Measurements from ENCODE around the gene ZC3H18.

ZC3H18 gene

DNA sequence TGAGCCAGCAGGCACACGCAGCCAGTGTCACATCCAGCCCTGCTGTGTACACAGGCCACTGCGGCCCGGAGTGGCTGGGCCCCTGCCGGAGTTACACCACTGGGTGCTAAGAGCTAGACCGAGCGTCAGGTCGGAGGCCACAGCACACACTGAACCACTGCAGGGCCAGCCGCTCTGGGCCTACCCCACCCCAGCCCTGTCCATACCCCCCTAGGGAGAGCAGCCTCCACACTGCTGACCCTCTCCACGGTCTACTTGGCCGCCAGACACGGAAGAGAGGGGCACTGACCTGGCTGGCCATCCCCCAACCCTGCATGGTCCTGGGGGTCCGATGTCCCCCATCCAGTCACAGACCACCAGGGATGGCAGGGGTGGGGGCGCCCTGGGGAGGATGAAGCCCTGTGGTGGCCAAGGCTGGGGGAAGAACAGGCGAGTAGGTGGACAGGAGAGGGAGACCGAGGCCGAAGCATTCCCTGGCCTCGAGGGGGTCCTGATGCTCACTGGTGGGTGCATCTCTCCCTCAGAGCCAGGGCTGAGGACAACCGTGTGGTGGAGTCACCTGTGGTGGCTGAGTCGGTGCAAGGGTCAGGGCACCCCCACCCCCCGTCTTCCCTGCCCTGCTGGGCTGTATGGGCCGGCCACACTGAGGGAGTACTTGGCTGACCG is 34.9 kb upstream of the ZC3H18 start:
- ChIA-PET CTCF (no interaction called here), POLR2A (no interaction called here)
- TF ChIP-seq, protein P1, sequence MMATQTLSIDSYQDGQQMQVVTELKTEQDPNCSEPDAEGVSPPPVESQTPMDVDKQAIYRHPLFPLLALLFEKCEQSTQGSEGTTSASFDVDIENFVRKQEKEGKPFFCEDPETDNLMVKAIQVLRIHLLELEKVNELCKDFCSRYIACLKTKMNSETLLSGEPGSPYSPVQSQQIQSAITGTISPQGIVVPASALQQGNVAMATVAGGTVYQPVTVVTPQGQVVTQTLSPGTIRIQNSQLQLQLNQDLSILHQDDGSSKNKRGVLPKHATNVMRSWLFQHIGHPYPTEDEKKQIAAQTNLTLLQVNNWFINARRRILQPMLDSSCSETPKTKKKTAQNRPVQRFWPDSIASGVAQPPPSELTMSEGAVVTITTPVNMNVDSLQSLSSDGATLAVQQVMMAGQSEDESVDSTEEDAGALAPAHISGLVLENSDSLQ (IDR thresholded peaks at IDR 0.05) = no peak
- TF ChIP-seq BHLHE40 (IDR thresholded peaks at IDR 0.05; ENCODE audit: borderline replicate concordance) (no peak), ZNF384 (IDR thresholded peaks at IDR 0.05) (no peak), FOXA1 (IDR thresholded peaks at IDR 0.05) (no peak), TARDBP (IDR thresholded peaks at IDR 0.05) (no peak), L3MBTL2 (conservative IDR thresholded peaks at IDR 0.05) (no peak), HDGF (IDR thresholded peaks at IDR 0.05; ENCODE audit: borderline replicate concordance) (no peak), FOXK2 (IDR thresholded peaks at IDR 0.05) (no peak), NFRKB (IDR thresholded peaks at IDR 0.05) (no peak), ARNT (IDR thresholded peaks at IDR 0.05) (no peak), SP1 (IDR thresholded peaks at IDR 0.05) (no peak), LEF1 (IDR thresholded peaks at IDR 0.05; ENCODE audit: borderline replicate concordance) (no peak), CTBP1 (IDR thresholded peaks at IDR 0.05; ENCODE audit: borderline replicate concordance) (no peak), SUZ12 (IDR thresholded peaks at IDR 0.05) (no peak), ELF4 (IDR thresholded peaks at IDR 0.05) (no peak)
- DNase-seq (ENCODE audit: extremely low spot score) = no peak

DNA sequence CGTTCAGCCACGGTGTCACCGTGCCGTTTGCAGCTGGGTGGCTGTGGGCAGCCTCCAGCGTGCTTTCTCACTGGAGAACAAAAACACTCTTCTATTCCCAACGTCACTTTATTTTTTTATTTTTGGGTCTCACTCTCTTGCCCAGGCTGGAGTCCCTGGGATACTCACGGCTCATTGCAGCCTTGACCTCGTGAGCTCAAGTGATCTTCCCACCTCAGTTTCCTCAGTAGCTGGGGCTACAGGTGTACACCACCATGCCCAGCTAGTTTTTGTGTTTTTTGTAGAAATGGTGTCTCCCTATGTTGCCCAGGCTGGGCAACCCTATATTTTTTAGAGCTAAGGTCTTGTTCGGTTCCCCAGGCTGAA is 34.4 kb upstream of the ZC3H18 start:
- no peak for DNase-seq (ENCODE audit: extremely low spot score)
- POLR2A ChIA-PET = interaction anchor here (1.0 kb wide), 1 partner anchor 34 kb away, joined by 4 read pairs; the partner anchor contains the start of gene ZC3H18
- CTCF ChIA-PET = interaction anchor here (0.9 kb wide), 1 partner anchor 23 kb away, joined by 4 read pairs; no protein-coding TSS in a partner anchor
- TF ChIP-seq FOXK2 (IDR thresholded peaks at IDR 0.05) (no peak), TARDBP (IDR thresholded peaks at IDR 0.05) (no peak), HDGF (IDR thresholded peaks at IDR 0.05; ENCODE audit: borderline replicate concordance) (no peak), SUZ12 (IDR thresholded peaks at IDR 0.05) (no peak), ARNT (IDR thresholded peaks at IDR 0.05) (no peak), L3MBTL2 (conservative IDR thresholded peaks at IDR 0.05) (no peak), FOXA1 (IDR thresholded peaks at IDR 0.05) (no peak), BHLHE40 (IDR thresholded peaks at IDR 0.05; ENCODE audit: borderline replicate concordance) (no peak), LEF1 (IDR thresholded peaks at IDR 0.05; ENCODE audit: borderline replicate concordance) (no peak), FOXM1 (IDR thresholded peaks at IDR 0.05; ENCODE audit: borderline replicate concordance) (no peak), CTBP1 (IDR thresholded peaks at IDR 0.05; ENCODE audit: borderline replicate concordance) (no peak), SP1 (IDR thresholded peaks at IDR 0.05) (no peak), ZNF384 (IDR thresholded peaks at IDR 0.05) (no peak)
- TF ChIP-seq, protein P1 (IDR thresholded peaks at IDR 0.05) = no peak

DNA sequence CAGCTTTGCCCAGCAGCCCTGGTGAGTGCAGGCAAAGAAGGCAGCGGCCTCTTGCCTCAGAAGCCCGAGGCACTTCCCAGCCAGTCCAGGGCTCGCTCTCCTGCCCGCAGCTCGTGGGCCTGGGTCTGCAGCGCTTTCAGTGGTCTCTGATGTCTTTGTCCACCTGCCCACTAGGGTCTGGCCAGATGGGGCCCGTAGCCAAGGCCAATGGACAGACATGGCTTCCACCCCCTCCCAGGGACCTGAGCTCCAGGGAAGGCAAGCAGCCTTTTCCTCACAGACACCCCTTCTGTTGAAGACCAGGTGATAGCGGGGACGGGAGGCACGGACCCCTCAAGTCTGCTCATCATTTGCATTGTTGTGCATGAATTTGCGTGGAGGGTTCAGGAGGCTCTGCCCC is 33.7 kb upstream of the ZC3H18 start:
- DNase-seq (ENCODE audit: extremely low spot score) = no peak
- TF ChIP-seq NFRKB (IDR thresholded peaks at IDR 0.05) (no peak), SP1 (IDR thresholded peaks at IDR 0.05) (no peak), ZNF384 (IDR thresholded peaks at IDR 0.05) (no peak), TARDBP (IDR thresholded peaks at IDR 0.05) (no peak), FOXA1 (IDR thresholded peaks at IDR 0.05) (no peak), ARNT (IDR thresholded peaks at IDR 0.05) (no peak), L3MBTL2 (conservative IDR thresholded peaks at IDR 0.05) (no peak), CTBP1 (IDR thresholded peaks at IDR 0.05; ENCODE audit: borderline replicate concordance) (no peak), FOXK2 (IDR thresholded peaks at IDR 0.05) (no peak), LEF1 (IDR thresholded peaks at IDR 0.05; ENCODE audit: borderline replicate concordance) (no peak), SUZ12 (IDR thresholded peaks at IDR 0.05) (no peak)
- TF ChIP-seq, protein P1 (IDR thresholded peaks at IDR 0.05) = no peak
- ChIA-PET CTCF (interaction anchor here (0.9 kb wide), 1 partner anchor 23 kb away, joined by 4 read pairs; no protein-coding TSS in a partner anchor), POLR2A (interaction anchor here (1.0 kb wide), 1 partner anchor 34 kb away, joined by 4 read pairs; the partner anchor contains the start of gene ZC3H18)

DNA sequence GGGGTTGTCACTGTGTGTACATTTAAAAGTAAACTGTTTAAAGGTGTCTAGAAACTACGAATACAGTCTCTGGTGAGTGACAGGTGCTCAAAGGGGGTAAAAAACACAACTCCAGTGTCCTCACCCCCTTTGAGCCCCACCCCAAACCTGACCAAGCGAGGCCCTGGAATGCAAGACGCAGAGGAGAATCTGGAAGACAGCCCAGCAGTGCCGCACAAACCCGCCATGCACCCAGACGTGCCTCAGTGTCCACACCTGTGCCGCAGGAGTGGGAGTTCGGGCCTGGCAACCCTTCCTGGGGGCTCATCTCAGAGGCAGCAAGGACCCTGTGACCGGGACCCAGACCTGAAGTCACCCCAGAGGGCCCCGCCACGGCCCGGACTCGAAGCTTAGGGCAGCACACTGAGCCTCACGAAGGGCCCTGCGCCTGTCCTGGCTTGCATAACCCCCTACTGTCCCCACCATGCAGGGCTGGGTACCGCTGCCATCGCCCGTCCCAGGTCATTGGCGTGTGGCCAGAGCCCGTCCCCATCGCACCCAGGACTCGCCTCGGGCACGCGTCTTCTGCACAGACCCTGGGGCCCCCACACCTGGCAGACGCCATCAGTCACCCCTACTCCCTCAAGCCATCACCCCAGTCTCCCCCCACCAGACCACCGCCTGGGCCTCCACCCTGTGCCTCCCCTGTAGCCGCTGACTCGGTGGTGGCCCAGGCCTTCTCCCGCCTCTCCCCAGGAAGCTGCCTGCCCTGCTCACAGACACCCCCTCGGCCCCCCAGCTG is 33.0 kb upstream of the ZC3H18 start:
- CTCF ChIA-PET = no interaction called here
- POLR2A ChIA-PET = no interaction called here
- TF ChIP-seq FOXK2 (IDR thresholded peaks at IDR 0.05) (no peak), L3MBTL2 (conservative IDR thresholded peaks at IDR 0.05) (no peak), FOXM1 (IDR thresholded peaks at IDR 0.05; ENCODE audit: borderline replicate concordance) (no peak), NFRKB (IDR thresholded peaks at IDR 0.05) (no peak), ELF4 (IDR thresholded peaks at IDR 0.05) (no peak), TARDBP (IDR thresholded peaks at IDR 0.05) (no peak), SUZ12 (IDR thresholded peaks at IDR 0.05) (no peak), HDGF (IDR thresholded peaks at IDR 0.05; ENCODE audit: borderline replicate concordance) (no peak), LEF1 (IDR thresholded peaks at IDR 0.05; ENCODE audit: borderline replicate concordance) (no peak), CTBP1 (IDR thresholded peaks at IDR 0.05; ENCODE audit: borderline replicate concordance) (no peak), FOXA1 (IDR thresholded peaks at IDR 0.05) (no peak), ZNF384 (IDR thresholded peaks at IDR 0.05) (no peak), ARNT (IDR thresholded peaks at IDR 0.05) (no peak), SP1 (IDR thresholded peaks at IDR 0.05) (no peak), BHLHE40 (IDR thresholded peaks at IDR 0.05; ENCODE audit: borderline replicate concordance) (no peak)
- TF ChIP-seq, protein P1 (IDR thresholded peaks at IDR 0.05) = no peak
- no peak for DNase-seq (ENCODE audit: extremely low spot score)

DNA sequence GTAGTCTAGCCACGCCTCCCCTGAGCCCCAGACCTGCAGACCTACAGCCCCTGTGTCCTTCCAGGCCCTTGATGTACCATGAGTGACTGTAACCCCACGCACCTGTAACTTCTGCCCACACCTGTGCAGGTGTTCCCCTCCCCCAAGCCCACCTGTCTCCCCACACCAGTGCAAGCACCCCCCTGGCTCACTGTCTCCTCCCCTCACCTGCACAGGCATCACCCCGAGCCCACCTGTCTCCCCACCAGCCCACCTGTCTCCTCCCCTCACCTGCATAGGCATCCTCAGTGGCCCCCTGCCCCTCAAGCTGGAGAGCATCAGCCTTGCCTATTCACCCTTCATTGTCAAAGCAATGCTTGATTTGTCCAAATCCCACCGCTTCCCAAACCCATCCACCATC is 32.3 kb upstream of the ZC3H18 start:
- ChIA-PET CTCF (no interaction called here), POLR2A (no interaction called here)
- DNase-seq (ENCODE audit: extremely low spot score) = no peak
- no peak for TF ChIP-seq NFRKB (IDR thresholded peaks at IDR 0.05)
- TF ChIP-seq, protein P1 (IDR thresholded peaks at IDR 0.05) = no peak
- no peak for TF ChIP-seq TARDBP (IDR thresholded peaks at IDR 0.05)
- no peak for TF ChIP-seq SP1 (IDR thresholded peaks at IDR 0.05)

Measured in HEK293T (cell line).